B cell (primary cell): Measurements from ENCODE around the gene SNCB.

Experiments
- EZH2 ChIP-seq: IDR thresholded peaks from 2 replicates; pipeline ENCODE4 v1.6.1; 2012; ENCODE audit warnings: borderline replicate concordance, low read depth, mild to moderate bottlenecking, moderate library complexity, low read length; ENCODE audit not compliant: insufficient read depth, poor library complexity, severe bottlenecking
- TF ChIP-seq, protein P1 (sequence below): fragments of 200-600 bp; IDR thresholded peaks from one replicate; pipeline ENCODE4 v1.8.0; 2022; ENCODE audit warnings: antibody characterized with exemption, mild to moderate bottlenecking

DNA sequence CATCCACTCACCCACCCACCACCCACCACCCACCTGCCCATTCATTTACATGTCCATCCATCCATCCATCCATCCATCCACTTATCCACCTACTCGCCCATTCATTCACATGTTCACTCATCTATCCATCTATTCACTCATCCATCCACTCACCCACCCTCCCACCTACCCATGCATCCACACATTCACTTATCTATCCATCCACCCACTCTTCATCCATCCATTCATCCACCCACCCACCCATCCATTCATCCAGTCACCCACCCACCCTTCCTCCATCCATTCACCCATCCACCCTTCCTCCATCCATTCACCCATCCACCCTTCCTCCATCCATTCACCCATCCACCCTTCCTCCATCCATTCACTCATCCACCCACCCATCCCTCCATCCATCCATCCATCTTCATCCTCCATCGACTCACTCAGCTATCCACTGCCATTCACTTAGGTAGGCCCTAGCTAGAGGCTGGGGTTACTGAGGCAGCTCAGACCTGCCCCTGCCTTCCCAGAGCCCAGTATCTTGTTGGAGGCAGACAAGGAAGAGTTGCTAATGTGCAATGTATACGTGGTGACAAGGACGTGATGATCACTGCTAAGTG lies 29.6 kb upstream of the SNCB start:
- TF ChIP-seq, protein P1, sequence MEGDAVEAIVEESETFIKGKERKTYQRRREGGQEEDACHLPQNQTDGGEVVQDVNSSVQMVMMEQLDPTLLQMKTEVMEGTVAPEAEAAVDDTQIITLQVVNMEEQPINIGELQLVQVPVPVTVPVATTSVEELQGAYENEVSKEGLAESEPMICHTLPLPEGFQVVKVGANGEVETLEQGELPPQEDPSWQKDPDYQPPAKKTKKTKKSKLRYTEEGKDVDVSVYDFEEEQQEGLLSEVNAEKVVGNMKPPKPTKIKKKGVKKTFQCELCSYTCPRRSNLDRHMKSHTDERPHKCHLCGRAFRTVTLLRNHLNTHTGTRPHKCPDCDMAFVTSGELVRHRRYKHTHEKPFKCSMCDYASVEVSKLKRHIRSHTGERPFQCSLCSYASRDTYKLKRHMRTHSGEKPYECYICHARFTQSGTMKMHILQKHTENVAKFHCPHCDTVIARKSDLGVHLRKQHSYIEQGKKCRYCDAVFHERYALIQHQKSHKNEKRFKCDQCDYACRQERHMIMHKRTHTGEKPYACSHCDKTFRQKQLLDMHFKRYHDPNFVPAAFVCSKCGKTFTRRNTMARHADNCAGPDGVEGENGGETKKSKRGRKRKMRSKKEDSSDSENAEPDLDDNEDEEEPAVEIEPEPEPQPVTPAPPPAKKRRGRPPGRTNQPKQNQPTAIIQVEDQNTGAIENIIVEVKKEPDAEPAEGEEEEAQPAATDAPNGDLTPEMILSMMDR, result no peak
- no peak for TF ChIP-seq EZH2
